Thyroid gland (tissue), 4 donors: Measurements from ENCODE around the gene FHOD3. TPM values are rescaled to one million over a fixed set of nuclear protein-coding genes. Genes with fewer than 3 reads are reported as not detected.

Experiments
- DNase-seq, 2 donors: peaks; one replicate each; pipeline ENCODE4 v3.0.0-alpha.2; 2019
- H3K27ac ChIP-seq, 3 donors: fragments of 200-600 bp; sonication (generic); 1 replicate in 2 of 3; 2 replicates in 1 of 3; pipeline ENCODE4 v1.5.1; 2016 to 2019; ENCODE audit warnings: mild to moderate bottlenecking in 1 of 3, moderate library complexity in 1 of 3
- H3K27me3 ChIP-seq: fragments of 200-600 bp; sonication (generic); one replicate; pipeline ENCODE4 v1.5.1; 2019
- H3K36me3 ChIP-seq, 2 donors: fragments of 200-600 bp; sonication (generic); one replicate each; pipeline ENCODE4 v1.5.1; 2016 to 2019
- H3K4me1 ChIP-seq, 2 donors: fragments of 200-600 bp; sonication (generic); one replicate each; pipeline ENCODE4 v1.5.1; 2017 to 2019
- H3K4me3 ChIP-seq, 3 donors: fragments of 200-600 bp; sonication (generic); replicated peaks in 1 of 3; 1 replicate in 2 of 3; 2 replicates in 1 of 3; pipeline ENCODE4 v1.5.1; 2016; ENCODE audit warnings: mild to moderate bottlenecking in 1 of 3
- H3K9me3 ChIP-seq: fragments of 200-600 bp; sonication (generic); one replicate; pipeline ENCODE4 v1.5.1; 2017
- CTCF ChIP-seq, 6 experiments: fragments of 200-600 bp in 3 of 6; fragments of 450-650 bp in 3 of 6; sonication (generic) in 3 of 6; IDR thresholded peaks; one replicate each; pipeline ENCODE4 v1.5.1; 2016 to 2019; ENCODE audit warnings: antibody characterized with exemption in 6 of 6, mild to moderate bottlenecking in 2 of 6, inconsistent platforms in 1 of 6, moderate library complexity in 1 of 6
- POLR2A ChIP-seq, 2 donors: fragments of 450-650 bp; IDR thresholded peaks; one replicate each; pipeline ENCODE4 v1.6.1; 2017; ENCODE audit warnings: antibody characterized with exemption in 2 of 2, mild to moderate bottlenecking in 2 of 2, moderate library complexity in 1 of 2
- WGBS, 2 donors: methylation state at CpG; one replicate each; pipeline ENCODE4 v1.1.5; 2017; 5-methylcytosine and 5-hydroxymethylcytosine counted together
- intact Hi-C: fragments of 100-400 bp; cut with DNase I; formaldehyde crosslinking; loops from one replicate; pipeline ENCODE4 v1.15.1; 2023
- total RNA-seq, 4 donors: library from RNA; depleted of rRNA; stranded (reverse); fragments of >200 nt; gene quantifications; one replicate each; pipeline ENCODE4 v1.2.3, GENCODE V29; 2016

FHOD3 gene
- total RNA-seq, 4 donors from 2014 or later = 1.6 to 6.9 (median 4.8) TPM

- H3K36me3 ChIP-seq = no peaks in the 10 kb centered on the region
- WGBS, 2 donors = 63 to 85% methylated on average over 2 of the region's 2 CpGs
- no peak overlapping the region for H3K27ac ChIP-seq
- H3K4me1 ChIP-seq = no peaks in the 10 kb centered on the region
- H3K27me3 ChIP-seq = no peaks in the 10 kb centered on the region
- TF ChIP-seq CTCF (IDR thresholded peaks at IDR 0.05) (no peak), POLR2A (IDR thresholded peaks at IDR 0.05) (no peak)
- no peak overlapping the region for H3K4me3 ChIP-seq
- DNase-seq = no peak
- intact Hi-C loops = no loop called here
- no peaks in the 10 kb centered on the region for H3K9me3 ChIP-seq
Observed at GRCh38 chr18:36580266-36580665, 282.8 kb downstream of the FHOD3 start.

- no peak for TF ChIP-seq CTCF (IDR thresholded peaks at IDR 0.05)
- H3K4me3 ChIP-seq = no peak overlapping the region
- H3K27ac ChIP-seq = no peak overlapping the region
- no peaks in the 10 kb centered on the region for H3K9me3 ChIP-seq
- intact Hi-C loops = no loop called here
- H3K4me1 ChIP-seq = no peaks in the 10 kb centered on the region
- no peaks in the 10 kb centered on the region for H3K36me3 ChIP-seq
- DNase-seq = no peak
- no peaks in the 10 kb centered on the region for H3K27me3 ChIP-seq
- WGBS, 2 donors = 95 to 96% methylated on average over 6 of the region's 6 CpGs
Observed at GRCh38 chr18:36580874-36581750, 283.6 kb downstream of the FHOD3 start.

- H3K27ac ChIP-seq = no peak overlapping the region
- no peaks in the 10 kb centered on the region for H3K4me1 ChIP-seq
- intact Hi-C loops = no loop called here
- no peaks in the 10 kb centered on the region for H3K9me3 ChIP-seq
- no peak for DNase-seq
- H3K4me3 ChIP-seq = no peak overlapping the region
- 78 to 79% methylated on average over 5 of the region's 5 CpGs for WGBS, 2 donors
- TF ChIP-seq CTCF (IDR thresholded peaks at IDR 0.05) (no peak), POLR2A (IDR thresholded peaks at IDR 0.05) (no peak)
- no peaks in the 10 kb centered on the region for H3K36me3 ChIP-seq
- H3K27me3 ChIP-seq = no peaks in the 10 kb centered on the region
Observed at GRCh38 chr18:36582988-36583745, 285.7 kb downstream of the FHOD3 start.

GRCh38 chr18:36589857-36590543, 292.5 kb downstream of the FHOD3 start:
- TF ChIP-seq POLR2A (IDR thresholded peaks at IDR 0.05) (no peak), CTCF (IDR thresholded peaks at IDR 0.05) (no peak)
- DNase-seq = no peak
- no peaks in the 10 kb centered on the region for H3K27me3 ChIP-seq
- H3K27ac ChIP-seq = no peak overlapping the region
- no peaks in the 10 kb centered on the region for H3K36me3 ChIP-seq
- WGBS, 2 donors = 86 to 88% methylated on average over 10 of the region's 10 CpGs
- H3K9me3 ChIP-seq = no peaks in the 10 kb centered on the region
- H3K4me3 ChIP-seq = no peak overlapping the region
- no peaks in the 10 kb centered on the region for H3K4me1 ChIP-seq
- intact Hi-C loops = no loop called here
